Hepatocyte (in vitro differentiated cells): ENCODE results near the gene LIN54. TPM values are rescaled to one million over a fixed set of nuclear protein-coding genes. Genes with fewer than 3 reads are reported as not detected.

ENCODE experiments used
- DNase-seq: peaks from one replicate; pipeline ENCODE4 v3.0.0-alpha.2; 2016; ENCODE audit warnings: low spot score
- H2AFZ ChIP-seq: fragments of 200-600 bp; sonication (generic); 2 replicates; pipeline ENCODE4 v1.6.0; 2016; ENCODE audit warnings: antibody characterized with exemption, mild to moderate bottlenecking
- H3K27ac ChIP-seq: fragments of 200-600 bp; sonication (generic); 2 replicates; pipeline ENCODE4 v1.5.1; 2016; ENCODE audit warnings: mild to moderate bottlenecking
- H3K27me3 ChIP-seq: fragments of 200-600 bp; sonication (generic); 2 replicates; pipeline ENCODE4 v1.6.1; 2016
- H3K36me3 ChIP-seq: fragments of 200-600 bp; sonication (generic); replicated peaks from 2 replicates; pipeline ENCODE4 v1.5.1; 2016; ENCODE audit warnings: low read depth; ENCODE audit not compliant: insufficient read depth
- H3K4me1 ChIP-seq: fragments of 200-600 bp; sonication (generic); 2 replicates; pipeline ENCODE4 v1.5.1; 2016; ENCODE audit warnings: mild to moderate bottlenecking, moderate library complexity; ENCODE audit not compliant: insufficient read depth
- H3K4me2 ChIP-seq: fragments of 200-600 bp; sonication (generic); 2 replicates; pipeline ENCODE4 v1.6.0; 2016
- H3K4me3 ChIP-seq: fragments of 200-600 bp; sonication (generic); 2 replicates; pipeline ENCODE4 v1.5.1; 2016; ENCODE audit warnings: mild to moderate bottlenecking
- H3K79me2 ChIP-seq: fragments of 200-600 bp; sonication (generic); 2 replicates; pipeline ENCODE4 v1.6.0; 2017; ENCODE audit warnings: mild to moderate bottlenecking
- H3K9me2 ChIP-seq: fragments of 200-600 bp; sonication (generic); replicated peaks from 2 replicates; pipeline ENCODE4 v1.6.0; 2017; ENCODE audit warnings: mild to moderate bottlenecking; ENCODE audit not compliant: insufficient read depth
- H3K9me3 ChIP-seq: fragments of 200-600 bp; sonication (generic); 2 replicates; pipeline ENCODE4 v1.5.1; 2016; ENCODE audit warnings: low read depth, mild to moderate bottlenecking
- H4K20me1 ChIP-seq: fragments of 200-600 bp; sonication (generic); 2 replicates; pipeline ENCODE4 v1.6.0; 2016; ENCODE audit warnings: mild to moderate bottlenecking; ENCODE audit not compliant: insufficient read depth, poor library complexity, severe bottlenecking
- EZH2 ChIP-seq: fragments of 200-600 bp; sonication (generic); IDR thresholded peaks from 2 replicates; pipeline ENCODE4 v1.6.1; 2016; ENCODE audit warnings: antibody characterized with exemption, mild to moderate bottlenecking, borderline replicate concordance
- EZH2phosphoT487 ChIP-seq: fragments of 200-600 bp; sonication (generic); IDR thresholded peaks from one replicate; pipeline ENCODE4 v1.6.1; 2018; ENCODE audit warnings: antibody characterized with exemption, mild to moderate bottlenecking, low read depth, moderate library complexity; ENCODE audit not compliant: unreplicated experiment, severe bottlenecking
- WGBS: methylation state at CpG from one replicate; pipeline ENCODE4 v1.1.6; 2016; ENCODE audit warnings: low lambda C conversion rate; ENCODE audit errors: missing lambda C conversion rate; 5-methylcytosine and 5-hydroxymethylcytosine counted together
- polyA plus RNA-seq: library from polyadenylated mRNA; unstranded; fragments of >200 nt; fragmentation: Nextera tagmentation; extraction: Ambion mirVana; gene quantifications from 2 replicates; pipeline ENCODE4 v1.2.1, GENCODE V29; 2016
- total RNA-seq: library from RNA; depleted of rRNA; stranded (reverse); fragments of >200 nt; gene quantifications from 2 replicates; pipeline ENCODE4 v1.2.3, GENCODE V29; 2014
- TF ChIP-seq, protein P1 (sequence below): fragments of 200-600 bp; sonication (generic); IDR thresholded peaks from 2 replicates; pipeline ENCODE4 v1.5.1; 2016; ENCODE audit warnings: antibody characterized with exemption, mild to moderate bottlenecking; ENCODE audit not compliant: poor library complexity

Gene LIN54
- total and polyA plus RNA-seq, 2 experiments from 2014 or later, result 2.7 to 19.8 TPM

DNA sequence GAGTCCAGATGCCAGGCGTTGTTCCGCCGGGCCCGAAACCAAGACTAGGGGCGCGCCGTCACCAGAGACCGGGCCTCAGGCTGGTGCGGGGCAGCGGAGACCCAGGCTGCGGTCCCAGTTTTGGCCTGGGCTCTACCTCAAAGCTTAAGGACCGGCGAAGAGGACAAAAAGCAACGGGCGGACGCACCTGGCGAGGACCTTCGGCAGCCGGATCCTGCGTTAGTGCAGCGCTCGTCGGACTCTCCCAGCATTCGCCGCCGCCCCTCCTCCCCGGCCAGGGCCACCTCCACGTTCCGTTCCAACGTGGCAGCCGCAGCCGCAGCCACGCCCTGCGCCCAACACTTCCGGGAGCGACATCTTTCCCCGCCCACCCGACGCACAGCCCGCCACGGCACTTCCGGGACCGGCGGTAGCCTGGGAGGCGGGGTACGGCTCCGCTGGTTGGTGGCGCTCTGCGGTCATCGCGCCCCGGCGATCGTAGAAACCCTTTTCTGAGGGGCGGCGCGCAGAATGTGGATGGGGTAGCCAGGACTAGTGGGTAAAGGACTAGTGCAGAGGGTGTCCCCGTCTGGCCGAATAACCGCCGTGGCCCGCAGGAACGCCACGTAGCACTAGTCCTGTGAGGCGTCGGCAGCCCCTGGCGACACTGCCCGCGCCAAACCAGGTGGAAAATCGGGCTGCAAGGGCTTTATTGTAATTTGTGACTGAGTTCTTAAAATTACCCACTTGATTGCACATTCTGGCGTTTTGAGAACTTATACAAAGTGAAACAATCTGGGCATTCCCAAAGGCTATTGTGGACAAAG lies 119.5 kb downstream of the LIN54 start, which contains the start of gene SEC31A:
SEC31A (minus strand) TSS at position 253 of the 806 bp plus-strand sequence. CDS start 9,217 bp downstream, outside the sequence.
- Histone ChIP-seq H3K9me3 (no peaks in the 10 kb centered on the region), H3K4me3 (peak within 1 kb of the TSS; percentile 64), H3K27ac (peak within 1 kb of the TSS; percentile 99), H2AFZ (peak within 1 kb of the TSS; percentile 75), H3K36me3 (no peaks in the 10 kb centered on the region), H4K20me1 (peaks cover 32% of the 10 kb centered on the region), H3K27me3 (no peaks in the 10 kb centered on the region), H3K9me2 (no peaks in the 10 kb centered on the region), H3K4me2 (peak within 1 kb of the TSS; percentile 82), H3K79me2 (peaks cover 67% of the 10 kb centered on the region), H3K4me1 (peaks cover 22% of the 10 kb centered on the region)
- DNase-seq, result peak; percentile 98
- TF ChIP-seq, protein P1, sequence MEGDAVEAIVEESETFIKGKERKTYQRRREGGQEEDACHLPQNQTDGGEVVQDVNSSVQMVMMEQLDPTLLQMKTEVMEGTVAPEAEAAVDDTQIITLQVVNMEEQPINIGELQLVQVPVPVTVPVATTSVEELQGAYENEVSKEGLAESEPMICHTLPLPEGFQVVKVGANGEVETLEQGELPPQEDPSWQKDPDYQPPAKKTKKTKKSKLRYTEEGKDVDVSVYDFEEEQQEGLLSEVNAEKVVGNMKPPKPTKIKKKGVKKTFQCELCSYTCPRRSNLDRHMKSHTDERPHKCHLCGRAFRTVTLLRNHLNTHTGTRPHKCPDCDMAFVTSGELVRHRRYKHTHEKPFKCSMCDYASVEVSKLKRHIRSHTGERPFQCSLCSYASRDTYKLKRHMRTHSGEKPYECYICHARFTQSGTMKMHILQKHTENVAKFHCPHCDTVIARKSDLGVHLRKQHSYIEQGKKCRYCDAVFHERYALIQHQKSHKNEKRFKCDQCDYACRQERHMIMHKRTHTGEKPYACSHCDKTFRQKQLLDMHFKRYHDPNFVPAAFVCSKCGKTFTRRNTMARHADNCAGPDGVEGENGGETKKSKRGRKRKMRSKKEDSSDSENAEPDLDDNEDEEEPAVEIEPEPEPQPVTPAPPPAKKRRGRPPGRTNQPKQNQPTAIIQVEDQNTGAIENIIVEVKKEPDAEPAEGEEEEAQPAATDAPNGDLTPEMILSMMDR, result peak; percentile 9
- no peak for TF ChIP-seq EZH2
- under 1% methylated on average over 54 of the region's 71 CpGs for WGBS

DNA sequence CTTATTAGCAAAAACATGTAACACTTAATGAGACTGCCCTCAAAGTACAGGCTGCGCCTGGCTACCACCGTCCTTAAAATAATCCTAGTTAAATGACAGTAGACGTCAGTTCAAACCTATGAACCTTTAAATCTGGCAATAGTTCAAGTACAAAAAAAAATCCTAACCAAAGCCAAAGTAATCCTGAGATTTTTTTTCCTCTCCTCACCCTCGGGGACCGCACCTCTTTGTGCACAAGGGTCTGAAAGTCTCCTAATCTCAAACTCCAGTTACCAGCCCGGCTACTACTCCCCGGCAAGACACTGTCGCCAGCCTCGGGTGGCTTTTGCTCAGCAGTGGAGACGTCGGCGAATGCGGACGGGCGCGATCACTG lies 120.1 kb downstream of the LIN54 start:
- Histone ChIP-seq H3K4me2 (peak overlapping the region; percentile 82), H3K27me3 (no peaks in the 10 kb centered on the region), H4K20me1 (peaks cover 37% of the 10 kb centered on the region), H3K36me3 (no peaks in the 10 kb centered on the region), H3K27ac (peak overlapping the region; percentile 99), H3K9me3 (no peaks in the 10 kb centered on the region), H3K4me3 (peak overlapping the region; percentile 62), H3K9me2 (no peaks in the 10 kb centered on the region), H3K4me1 (peaks cover 28% of the 10 kb centered on the region), H2AFZ (peak overlapping the region; percentile 27), H3K79me2 (peaks cover 67% of the 10 kb centered on the region)
- no peak for DNase-seq
- TF ChIP-seq, protein P1, result no peak
- no peak for TF ChIP-seq EZH2phosphoT487
- no peak for TF ChIP-seq EZH2
- WGBS, result under 1% methylated on average over 16 of the region's 16 CpGs

DNA sequence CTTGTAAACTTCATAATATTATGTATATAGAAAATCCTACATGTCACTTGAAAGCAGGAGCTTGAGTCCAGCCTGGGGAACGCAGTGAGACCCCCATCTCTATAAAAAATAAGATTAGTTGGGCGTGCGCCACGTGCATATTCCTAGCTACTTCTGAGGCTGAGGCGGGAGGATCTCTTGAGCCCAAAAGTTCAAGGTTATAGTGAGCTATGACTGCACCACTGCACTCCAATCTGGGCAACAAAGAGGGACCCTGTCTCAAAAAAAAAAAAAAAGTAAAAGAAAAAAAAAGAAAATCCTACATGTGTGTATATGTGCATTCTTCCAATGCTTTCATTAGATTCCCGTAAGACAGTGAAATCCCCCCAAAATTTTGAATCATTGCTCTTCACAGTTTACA lies 121.3 kb downstream of the LIN54 start:
- peaks cover 28% of the 10 kb centered on the region for H3K4me1 ChIP-seq
- WGBS, result 41% methylated on average over 6 of the region's 6 CpGs

More for the DNA sequence above, 121.3 kb downstream of the LIN54 start:
- Histone ChIP-seq H3K4me2 (peak overlapping the region; percentile 82), H3K4me3 (peak overlapping the region; percentile 62), H3K36me3 (no peaks in the 10 kb centered on the region), H4K20me1 (peaks cover 50% of the 10 kb centered on the region), H3K27ac (peak overlapping the region; percentile 99), H3K27me3 (no peaks in the 10 kb centered on the region), H3K79me2 (peaks cover 71% of the 10 kb centered on the region), H3K9me2 (no peaks in the 10 kb centered on the region), H2AFZ (no peak overlapping the region), H3K9me3 (no peaks in the 10 kb centered on the region)
- peak; percentile 7 for DNase-seq
- no peak for TF ChIP-seq EZH2phosphoT487
- TF ChIP-seq EZH2, result no peak
- TF ChIP-seq, protein P1, result no peak
